Measurements from ENCODE around the gene SCUBE3.

SCUBE3 gene

GRCh38 chr6:35181308-35181932 lies 32.3 kb upstream of the SCUBE3 start:
- Histone ChIP-seq H3K27me3 (ENCODE audit: insufficient read depth, low read length) (no peaks in the 10 kb centered on the region), H4K12ac (ENCODE audit: low read depth, low read length) (no peak overlapping the region), H3K27ac (ENCODE audit: low read depth, low read length) (no peak overlapping the region), H3K23ac (ENCODE audit: low read length) (no peak overlapping the region), H3K9me3 (ENCODE audit: insufficient read depth, low read depth, low read length) (no peaks in the 10 kb centered on the region), H2BK5ac (ENCODE audit: low read depth, low read length, poor library complexity) (no peak overlapping the region), H4K91ac (ENCODE audit: low read depth, low read length) (peak overlapping the region; percentile 28), H3K4me3 (ENCODE audit: low read depth, low read length) (no peak overlapping the region), H3K4me2 (ENCODE audit: low read length) (no peak overlapping the region), H4K8ac (ENCODE audit: low read depth, low read length) (no peak overlapping the region), H2BK12ac (ENCODE audit: low read length) (peak overlapping the region; percentile 2), H3K9ac (ENCODE audit: low read length) (no peak overlapping the region), H3K79me1 (ENCODE audit: low read length) (peaks cover 9% of the 10 kb centered on the region), H2AFZ (ENCODE audit: insufficient read depth, low read length, poor library complexity) (no peak overlapping the region), H2AK5ac (ENCODE audit: low read length) (no peak overlapping the region), H3K4me1 (ENCODE audit: control insufficient read depth in 1 of 2, insufficient read depth in 2 of 2, low read length in 2 of 2) (peaks cover 23 to 28% of the 10 kb centered on the region in 2 experiments), H2BK120ac (ENCODE audit: insufficient read depth, low read length, poor library complexity) (no peak overlapping the region), H3K36me3 (ENCODE audit: control insufficient read depth in 1 of 2, insufficient read depth in 2 of 2, low read length in 2 of 2) (no peaks in the 10 kb centered on the region), H3K79me2 (ENCODE audit: control insufficient read depth, insufficient read depth, low read length, poor library complexity) (no peaks in the 10 kb centered on the region), H3K18ac (ENCODE audit: low read length) (no peak overlapping the region), H3K4ac (ENCODE audit: low read depth, low read length) (no peak overlapping the region), H3K14ac (ENCODE audit: low read length) (no peak overlapping the region)
- DNase-seq: no peak
- no CpG with 5 or more reads among the region's 5 CpGs for WGBS (ENCODE audit: extremely low coverage, insufficient coverage, insufficient read length)

GRCh38 chr6:35181933-35182612 lies 31.7 kb upstream of the SCUBE3 start:
- no peaks in the 10 kb centered on the region for H3K27me3 ChIP-seq (ENCODE audit: insufficient read depth, low read length)
- no peak overlapping the region for H3K4me3 ChIP-seq (ENCODE audit: low read depth, low read length)
- H4K91ac ChIP-seq (ENCODE audit: low read depth, low read length): peak overlapping the region; percentile 28
- H2AK5ac ChIP-seq (ENCODE audit: low read length): no peak overlapping the region
- H4K12ac ChIP-seq (ENCODE audit: low read depth, low read length): no peak overlapping the region
- H3K18ac ChIP-seq (ENCODE audit: low read length): no peak overlapping the region
- H3K14ac ChIP-seq (ENCODE audit: low read length): no peak overlapping the region
- H3K79me2 ChIP-seq (ENCODE audit: control insufficient read depth, insufficient read depth, low read length, poor library complexity): no peaks in the 10 kb centered on the region
- no peak overlapping the region for H2AFZ ChIP-seq (ENCODE audit: insufficient read depth, low read length, poor library complexity)
- no peak overlapping the region for H3K27ac ChIP-seq (ENCODE audit: low read depth, low read length)
- no CpG with 5 or more reads among the region's 55 CpGs for WGBS (ENCODE audit: extremely low coverage, insufficient coverage, insufficient read length)
- H2BK12ac ChIP-seq (ENCODE audit: low read length): peak overlapping the region; percentile 2
- H3K4me2 ChIP-seq (ENCODE audit: low read length): no peak overlapping the region
- peak; percentile 93 to 96 for DNase-seq
- no peak overlapping the region for H4K8ac ChIP-seq (ENCODE audit: low read depth, low read length)
- H2BK5ac ChIP-seq (ENCODE audit: low read depth, low read length, poor library complexity): no peak overlapping the region
- H3K36me3 ChIP-seq (ENCODE audit: control insufficient read depth in 1 of 2, insufficient read depth in 2 of 2, low read length in 2 of 2): no peaks in the 10 kb centered on the region
- H3K23ac ChIP-seq (ENCODE audit: low read length): no peak overlapping the region
- H3K9me3 ChIP-seq (ENCODE audit: insufficient read depth, low read depth, low read length): no peaks in the 10 kb centered on the region
- H3K4me1 ChIP-seq (ENCODE audit: control insufficient read depth in 1 of 2, insufficient read depth in 2 of 2, low read length in 2 of 2): peaks cover 23 to 28% of the 10 kb centered on the region in 2 experiments
- no peak overlapping the region for H3K9ac ChIP-seq (ENCODE audit: low read length)
- H3K79me1 ChIP-seq (ENCODE audit: low read length): peaks cover 9% of the 10 kb centered on the region
- peak overlapping the region; percentile 23 for H2BK120ac ChIP-seq (ENCODE audit: insufficient read depth, low read length, poor library complexity)
- H3K4ac ChIP-seq (ENCODE audit: low read depth, low read length): no peak overlapping the region

GRCh38 chr6:35183281-35183680 lies 30.5 kb upstream of the SCUBE3 start:
- Histone ChIP-seq H3K4me1 (ENCODE audit: control insufficient read depth in 1 of 2, insufficient read depth in 2 of 2, low read length in 2 of 2) (peaks cover 20 to 27% of the 10 kb centered on the region in 2 experiments), H3K4ac (ENCODE audit: low read depth, low read length) (no peak overlapping the region), H4K8ac (ENCODE audit: low read depth, low read length) (no peak overlapping the region), H3K9ac (ENCODE audit: low read length) (no peak overlapping the region), H3K14ac (ENCODE audit: low read length) (no peak overlapping the region), H3K4me3 (ENCODE audit: low read depth, low read length) (no peak overlapping the region), H2BK12ac (ENCODE audit: low read length) (no peak overlapping the region), H3K27me3 (ENCODE audit: insufficient read depth, low read length) (no peaks in the 10 kb centered on the region), H3K36me3 (ENCODE audit: control insufficient read depth in 1 of 2, insufficient read depth in 2 of 2, low read length in 2 of 2) (no peaks in the 10 kb centered on the region), H3K18ac (ENCODE audit: low read length) (no peak overlapping the region), H2BK5ac (ENCODE audit: low read depth, low read length, poor library complexity) (no peak overlapping the region), H2AK5ac (ENCODE audit: low read length) (no peak overlapping the region), H2AFZ (ENCODE audit: insufficient read depth, low read length, poor library complexity) (no peak overlapping the region), H2BK120ac (ENCODE audit: insufficient read depth, low read length, poor library complexity) (no peak overlapping the region), H4K12ac (ENCODE audit: low read depth, low read length) (no peak overlapping the region), H3K27ac (ENCODE audit: low read depth, low read length) (no peak overlapping the region), H3K79me2 (ENCODE audit: control insufficient read depth, insufficient read depth, low read length, poor library complexity) (no peaks in the 10 kb centered on the region), H3K9me3 (ENCODE audit: insufficient read depth, low read depth, low read length) (no peaks in the 10 kb centered on the region), H3K4me2 (ENCODE audit: low read length) (no peak overlapping the region), H3K79me1 (ENCODE audit: low read length) (peaks cover 9% of the 10 kb centered on the region), H4K91ac (ENCODE audit: low read depth, low read length) (no peak overlapping the region), H3K23ac (ENCODE audit: low read length) (no peak overlapping the region)
- no CpG with 5 or more reads among the region's 2 CpGs for WGBS (ENCODE audit: extremely low coverage, insufficient coverage, insufficient read length)
- no peak for DNase-seq

GRCh38 chr6:35183935-35184334 lies 29.8 kb upstream of the SCUBE3 start:
- H3K79me2 ChIP-seq (ENCODE audit: control insufficient read depth, insufficient read depth, low read length, poor library complexity): no peaks in the 10 kb centered on the region
- H2AFZ ChIP-seq (ENCODE audit: insufficient read depth, low read length, poor library complexity): no peak overlapping the region
- H3K9ac ChIP-seq (ENCODE audit: low read length): no peak overlapping the region
- no peak overlapping the region for H3K18ac ChIP-seq (ENCODE audit: low read length)
- no peak overlapping the region for H4K12ac ChIP-seq (ENCODE audit: low read depth, low read length)
- H2BK120ac ChIP-seq (ENCODE audit: insufficient read depth, low read length, poor library complexity): no peak overlapping the region
- no peaks in the 10 kb centered on the region for H3K9me3 ChIP-seq (ENCODE audit: insufficient read depth, low read depth, low read length)
- H3K27ac ChIP-seq (ENCODE audit: low read depth, low read length): no peak overlapping the region
- no peak overlapping the region for H3K4me2 ChIP-seq (ENCODE audit: low read length)
- no peak overlapping the region for H4K91ac ChIP-seq (ENCODE audit: low read depth, low read length)
- peaks cover 9% of the 10 kb centered on the region for H3K79me1 ChIP-seq (ENCODE audit: low read length)
- DNase-seq: no peak
- H3K23ac ChIP-seq (ENCODE audit: low read length): no peak overlapping the region
- no peak overlapping the region for H4K8ac ChIP-seq (ENCODE audit: low read depth, low read length)
- WGBS (ENCODE audit: extremely low coverage, insufficient coverage, insufficient read length): no CpG with 5 or more reads among the region's 2 CpGs
- no peak overlapping the region for H3K4me3 ChIP-seq (ENCODE audit: low read depth, low read length)
- H3K36me3 ChIP-seq (ENCODE audit: control insufficient read depth in 1 of 2, insufficient read depth in 2 of 2, low read length in 2 of 2): no peaks in the 10 kb centered on the region
- H3K14ac ChIP-seq (ENCODE audit: low read length): no peak overlapping the region
- H3K27me3 ChIP-seq (ENCODE audit: insufficient read depth, low read length): no peaks in the 10 kb centered on the region
- H2BK5ac ChIP-seq (ENCODE audit: low read depth, low read length, poor library complexity): no peak overlapping the region
- H2AK5ac ChIP-seq (ENCODE audit: low read length): no peak overlapping the region
- no peak overlapping the region for H3K4ac ChIP-seq (ENCODE audit: low read depth, low read length)
- H3K4me1 ChIP-seq (ENCODE audit: control insufficient read depth in 1 of 2, insufficient read depth in 2 of 2, low read length in 2 of 2): peaks cover 20 to 27% of the 10 kb centered on the region in 2 experiments
- no peak overlapping the region for H2BK12ac ChIP-seq (ENCODE audit: low read length)

Measured in trophoblast cell (in vitro differentiated cells and primary cell).